ENCODE data around the gene HORMAD2. TPM values are rescaled to one million over a fixed set of nuclear protein-coding genes. Genes with fewer than 3 reads are reported as not detected.

HORMAD2 gene
- polyA plus RNA-seq, 2 of the 4 experiments (the other 2 are of a cell fraction) = not detected

GRCh38 chr22:30181459-30182349, 101.4 kb downstream of the HORMAD2 start:
- H3K4me3 ChIP-seq = no peak overlapping the region
- 86% methylated on average over 7 of the region's 7 CpGs for WGBS (ENCODE audit: missing lambda C conversion rate)
- H3K4me1 ChIP-seq = peaks cover 36% of the 10 kb centered on the region
- DNase-seq (ENCODE audit: low read depth in 1 of 2, low spot score in 1 of 2) (no peak), FAIRE-seq (no peak), ATAC-seq (no peak)
- CTCF ChIA-PET = interaction anchor here (0.6 to 1.1 kb wide), 2 partner anchors 19 to 73 kb away, joined by 3 to 7 read pairs; no protein-coding TSS in a partner anchor
- POLR2A ChIA-PET = no interaction called here
- no peak overlapping the region for H3K4me2 ChIP-seq
- H3K9me3 ChIP-seq = no peaks in the 10 kb centered on the region
- TF ChIP-seq HOXB5 (CRISPR knock-in tag; IDR thresholded peaks at IDR 0.05) = no peak
- no peak for TF ChIP-seq TP53 (CRISPR knock-in tag; IDR thresholded peaks at IDR 0.05)
- TF ChIP-seq SREBF2 (IDR thresholded peaks at IDR 0.05) = no peak
- TF ChIP-seq JUNB (IDR thresholded peaks at IDR 0.05) = no peak
- no peak for TF ChIP-seq CBX8 (IDR thresholded peaks at IDR 0.05)
- peak; percentile 79; the same call in 1 of the 2 replicates for TF ChIP-seq HDAC2 (IDR thresholded peaks at IDR 0.05)
- TF ChIP-seq FOSL2 (IDR thresholded peaks at IDR 0.05) = no peak
- TF ChIP-seq FOSL2 (CRISPR knock-in tag; IDR thresholded peaks at IDR 0.05) = no peak
- TF ChIP-seq, protein P1, sequence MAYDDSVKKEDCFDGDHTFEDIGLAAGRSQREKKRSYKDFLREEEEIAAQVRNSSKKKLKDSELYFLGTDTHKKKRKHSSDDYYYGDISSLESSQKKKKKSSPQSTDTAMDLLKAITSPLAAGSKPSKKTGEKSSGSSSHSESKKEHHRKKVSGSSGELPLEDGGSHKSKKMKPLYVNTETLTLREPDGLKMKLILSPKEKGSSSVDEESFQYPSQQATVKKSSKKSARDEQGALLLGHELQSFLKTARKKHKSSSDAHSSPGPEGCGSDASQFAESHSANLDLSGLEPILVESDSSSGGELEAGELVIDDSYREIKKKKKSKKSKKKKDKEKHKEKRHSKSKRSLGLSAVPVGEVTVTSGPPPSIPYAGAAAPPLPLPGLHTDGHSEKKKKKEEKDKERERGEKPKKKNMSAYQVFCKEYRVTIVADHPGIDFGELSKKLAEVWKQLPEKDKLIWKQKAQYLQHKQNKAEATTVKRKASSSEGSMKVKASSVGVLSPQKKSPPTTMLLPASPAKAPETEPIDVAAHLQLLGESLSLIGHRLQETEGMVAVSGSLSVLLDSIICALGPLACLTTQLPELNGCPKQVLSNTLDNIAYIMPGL (CRISPR knock-in tag; IDR thresholded peaks at IDR 0.05; ENCODE audit: borderline replicate concordance) = no peak
- no peak for TF ChIP-seq MYC (IDR thresholded peaks at IDR 0.05; ENCODE audit: borderline replicate concordance, low read length)
- TF ChIP-seq KDM1A (IDR thresholded peaks at IDR 0.05; ENCODE audit: low read depth) = peak; percentile 99
- TF ChIP-seq CTCF (IDR thresholded peaks at IDR 0.05) = no peak
- TF ChIP-seq ZC3H11A (IDR thresholded peaks at IDR 0.05) = no peak
- peak; percentile 88; the same call in 1 of the 2 replicates for TF ChIP-seq CHD4 (IDR thresholded peaks at IDR 0.05; ENCODE audit: borderline replicate concordance)
- TF ChIP-seq, protein P2, sequence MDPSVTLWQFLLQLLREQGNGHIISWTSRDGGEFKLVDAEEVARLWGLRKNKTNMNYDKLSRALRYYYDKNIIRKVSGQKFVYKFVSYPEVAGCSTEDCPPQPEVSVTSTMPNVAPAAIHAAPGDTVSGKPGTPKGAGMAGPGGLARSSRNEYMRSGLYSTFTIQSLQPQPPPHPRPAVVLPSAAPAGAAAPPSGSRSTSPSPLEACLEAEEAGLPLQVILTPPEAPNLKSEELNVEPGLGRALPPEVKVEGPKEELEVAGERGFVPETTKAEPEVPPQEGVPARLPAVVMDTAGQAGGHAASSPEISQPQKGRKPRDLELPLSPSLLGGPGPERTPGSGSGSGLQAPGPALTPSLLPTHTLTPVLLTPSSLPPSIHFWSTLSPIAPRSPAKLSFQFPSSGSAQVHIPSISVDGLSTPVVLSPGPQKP (IDR thresholded peaks at IDR 0.05; ENCODE audit: low read depth, low read length) = no peak
- TF ChIP-seq RFX5 (IDR thresholded peaks at IDR 0.05) = no peak
- H3K27ac ChIP-seq = peak overlapping the region; percentile 38 to 58; a peak in 4 of 6 replicates

GRCh38 chr22:30182350-30182745, 102.1 kb downstream of the HORMAD2 start:
- TF ChIP-seq HDAC2 (IDR thresholded peaks at IDR 0.05) = no peak
- TF ChIP-seq CEBPB (IDR thresholded peaks at IDR 0.05) = no peak
- TF ChIP-seq RAD21 (conservative IDR thresholded peaks at IDR 0.05 in 1 of 2, IDR thresholded peaks at IDR 0.05 in 1 of 2) = no peak
- no peak for TF ChIP-seq NR3C1 (IDR thresholded peaks at IDR 0.05)
- no peak for TF ChIP-seq CHD2 (IDR thresholded peaks at IDR 0.05; ENCODE audit: low read length, partially characterized antibody)
- TF ChIP-seq E2F6 (IDR thresholded peaks at IDR 0.05; ENCODE audit: borderline replicate concordance, low read depth) = no peak
- TF ChIP-seq ZC3H11A (IDR thresholded peaks at IDR 0.05) = no peak
- TF ChIP-seq RARB (CRISPR knock-in tag; IDR thresholded peaks at IDR 0.05) = no peak
- no peak for TF ChIP-seq CBX8 (IDR thresholded peaks at IDR 0.05)
- no peak for TF ChIP-seq EHMT2 (IDR thresholded peaks at IDR 0.05; ENCODE audit: low read depth)
- TF ChIP-seq, protein P1 (CRISPR knock-in tag; IDR thresholded peaks at IDR 0.05; ENCODE audit: borderline replicate concordance) = no peak
- TF ChIP-seq, protein P3, sequence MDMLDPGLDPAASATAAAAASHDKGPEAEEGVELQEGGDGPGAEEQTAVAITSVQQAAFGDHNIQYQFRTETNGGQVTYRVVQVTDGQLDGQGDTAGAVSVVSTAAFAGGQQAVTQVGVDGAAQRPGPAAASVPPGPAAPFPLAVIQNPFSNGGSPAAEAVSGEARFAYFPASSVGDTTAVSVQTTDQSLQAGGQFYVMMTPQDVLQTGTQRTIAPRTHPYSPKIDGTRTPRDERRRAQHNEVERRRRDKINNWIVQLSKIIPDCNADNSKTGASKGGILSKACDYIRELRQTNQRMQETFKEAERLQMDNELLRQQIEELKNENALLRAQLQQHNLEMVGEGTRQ (IDR thresholded peaks at IDR 0.05) = no peak
- TF ChIP-seq CHD4 (IDR thresholded peaks at IDR 0.05; ENCODE audit: borderline replicate concordance) = no peak
- Histone ChIP-seq H3K4me3 (no peak overlapping the region), H3K4me1 (peaks cover 37% of the 10 kb centered on the region), H3K27ac (peak overlapping the region; percentile 38 to 58; a peak in 4 of 6 replicates), H3K9me3 (no peaks in the 10 kb centered on the region), H3K4me2 (no peak overlapping the region)
- no peak for DNase-seq (ENCODE audit: low read depth in 1 of 2, low spot score in 1 of 2)
- FAIRE-seq = no peak
- ChIA-PET CTCF (interaction anchor here (0.6 to 1.1 kb wide), 2 partner anchors 20 to 74 kb away, joined by 3 to 7 read pairs; no protein-coding TSS in a partner anchor), POLR2A (no interaction called here)
- ATAC-seq = peak in 1 of 2 experiments; percentile 58; a peak in 2 of 6 replicates
- 58% methylated on average over 4 of the region's 4 CpGs for WGBS (ENCODE audit: missing lambda C conversion rate)

Measured in A549 (cell line).